Thyroid gland (tissue), 4 donors: Measurements from ENCODE around the gene COL3A1. TPM values are rescaled to one million over a fixed set of nuclear protein-coding genes. Genes with fewer than 3 reads are reported as not detected.

Experiments used
- DNase-seq, 2 donors: peaks; one replicate each; pipeline ENCODE4 v3.0.0-alpha.2; 2019
- H3K27ac ChIP-seq, 3 donors: fragments of 200-600 bp; sonication (generic); 1 replicate in 2 of 3; 2 replicates in 1 of 3; pipeline ENCODE4 v1.5.1; 2016 to 2019; ENCODE audit warnings: mild to moderate bottlenecking in 1 of 3, moderate library complexity in 1 of 3
- H3K27me3 ChIP-seq: fragments of 200-600 bp; sonication (generic); one replicate; pipeline ENCODE4 v1.5.1; 2019
- H3K36me3 ChIP-seq, 2 donors: fragments of 200-600 bp; sonication (generic); one replicate each; pipeline ENCODE4 v1.5.1; 2016 to 2019
- H3K4me1 ChIP-seq, 2 donors: fragments of 200-600 bp; sonication (generic); one replicate each; pipeline ENCODE4 v1.5.1; 2017 to 2019
- H3K4me3 ChIP-seq, 3 donors: fragments of 200-600 bp; sonication (generic); replicated peaks in 1 of 3; 1 replicate in 2 of 3; 2 replicates in 1 of 3; pipeline ENCODE4 v1.5.1; 2016; ENCODE audit warnings: mild to moderate bottlenecking in 1 of 3
- H3K9me3 ChIP-seq: fragments of 200-600 bp; sonication (generic); one replicate; pipeline ENCODE4 v1.5.1; 2017
- POLR2A ChIP-seq, 2 donors: fragments of 450-650 bp; IDR thresholded peaks; one replicate each; pipeline ENCODE4 v1.6.1; 2017; ENCODE audit warnings: antibody characterized with exemption in 2 of 2, mild to moderate bottlenecking in 2 of 2, moderate library complexity in 1 of 2
- WGBS, 2 donors: methylation state at CpG; one replicate each; pipeline ENCODE4 v1.1.5; 2017; 5-methylcytosine and 5-hydroxymethylcytosine counted together
- intact Hi-C: fragments of 100-400 bp; cut with DNase I; formaldehyde crosslinking; loops from one replicate; pipeline ENCODE4 v1.15.1; 2023
- total RNA-seq, 4 donors: library from RNA; depleted of rRNA; stranded (reverse); fragments of >200 nt; gene quantifications; one replicate each; pipeline ENCODE4 v1.2.3, GENCODE V29; 2016
- TF ChIP-seq, protein P1 (sequence below), 6 experiments: fragments of 200-600 bp in 3 of 6; fragments of 450-650 bp in 3 of 6; sonication (generic) in 3 of 6; IDR thresholded peaks; one replicate each; pipeline ENCODE4 v1.5.1; 2016 to 2019; ENCODE audit warnings: antibody characterized with exemption in 6 of 6, mild to moderate bottlenecking in 2 of 6, inconsistent platforms in 1 of 6, moderate library complexity in 1 of 6

COL3A1 gene
- total RNA-seq, 4 donors from 2014 or later: 36.4 to 151 (median 62.3) TPM

DNA sequence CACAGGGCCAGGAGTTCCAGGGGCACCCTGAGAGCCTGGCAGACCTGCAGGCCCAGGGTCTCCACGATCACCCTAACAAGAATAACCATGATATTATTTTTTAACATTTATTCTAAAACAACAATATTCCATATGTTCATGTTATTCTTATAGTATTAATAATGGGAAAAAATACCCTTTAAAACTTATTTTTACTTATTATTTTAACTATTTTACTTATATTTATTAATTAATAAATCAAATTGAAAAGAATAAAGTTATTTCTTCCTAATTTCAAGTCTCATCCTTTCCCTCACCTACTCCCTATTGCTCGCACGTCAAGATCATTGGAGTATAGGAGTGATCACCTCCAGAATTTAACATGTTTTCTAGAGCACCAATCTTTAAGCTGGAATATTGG lies 71.7 kb downstream of the COL3A1 start:
- Histone ChIP-seq H3K9me3 (no peaks in the 10 kb centered on the region), H3K4me1 (no peaks in the 10 kb centered on the region), H3K36me3 (no peaks in the 10 kb centered on the region), H3K27ac (no peak overlapping the region), H3K4me3 (no peak overlapping the region), H3K27me3 (no peaks in the 10 kb centered on the region)
- no peak for DNase-seq
- no peak for TF ChIP-seq POLR2A (IDR thresholded peaks at IDR 0.05)
- TF ChIP-seq, protein P1, sequence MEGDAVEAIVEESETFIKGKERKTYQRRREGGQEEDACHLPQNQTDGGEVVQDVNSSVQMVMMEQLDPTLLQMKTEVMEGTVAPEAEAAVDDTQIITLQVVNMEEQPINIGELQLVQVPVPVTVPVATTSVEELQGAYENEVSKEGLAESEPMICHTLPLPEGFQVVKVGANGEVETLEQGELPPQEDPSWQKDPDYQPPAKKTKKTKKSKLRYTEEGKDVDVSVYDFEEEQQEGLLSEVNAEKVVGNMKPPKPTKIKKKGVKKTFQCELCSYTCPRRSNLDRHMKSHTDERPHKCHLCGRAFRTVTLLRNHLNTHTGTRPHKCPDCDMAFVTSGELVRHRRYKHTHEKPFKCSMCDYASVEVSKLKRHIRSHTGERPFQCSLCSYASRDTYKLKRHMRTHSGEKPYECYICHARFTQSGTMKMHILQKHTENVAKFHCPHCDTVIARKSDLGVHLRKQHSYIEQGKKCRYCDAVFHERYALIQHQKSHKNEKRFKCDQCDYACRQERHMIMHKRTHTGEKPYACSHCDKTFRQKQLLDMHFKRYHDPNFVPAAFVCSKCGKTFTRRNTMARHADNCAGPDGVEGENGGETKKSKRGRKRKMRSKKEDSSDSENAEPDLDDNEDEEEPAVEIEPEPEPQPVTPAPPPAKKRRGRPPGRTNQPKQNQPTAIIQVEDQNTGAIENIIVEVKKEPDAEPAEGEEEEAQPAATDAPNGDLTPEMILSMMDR (IDR thresholded peaks at IDR 0.05): no peak
- 93 to 95% methylated on average over 3 of the region's 3 CpGs for WGBS, 2 donors
- intact Hi-C loops: no loop called here

DNA sequence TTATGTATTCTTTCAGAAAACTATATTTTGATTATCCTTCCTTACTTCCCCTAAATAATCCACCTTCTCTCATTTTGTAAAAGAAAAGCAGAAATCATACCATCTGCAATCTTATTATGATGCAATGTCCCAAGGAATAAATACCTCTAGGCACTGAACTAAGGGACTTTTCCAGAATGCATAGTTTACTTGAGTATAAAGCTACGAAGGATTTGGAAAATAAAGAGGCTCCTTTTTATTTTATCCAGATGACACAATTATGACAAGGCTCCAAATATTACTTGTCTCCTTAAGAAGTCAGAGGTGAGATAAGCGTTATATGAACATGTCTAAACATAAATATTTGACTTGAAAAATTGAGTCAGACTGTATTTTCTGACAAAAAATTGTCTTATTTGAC lies 72.1 kb downstream of the COL3A1 start:
- no peak for DNase-seq
- whole genome bisulfite sequencing, 2 donors: 90 to 91% methylated on average over 2 of the region's 2 CpGs
- TF ChIP-seq, protein P1 (IDR thresholded peaks at IDR 0.05): no peak
- TF ChIP-seq POLR2A (IDR thresholded peaks at IDR 0.05): no peak
- no peak overlapping the region for H3K4me3 ChIP-seq
- no peak overlapping the region for H3K27ac ChIP-seq
- no peaks in the 10 kb centered on the region for H3K27me3 ChIP-seq
- intact Hi-C loops: no loop called here
- H3K36me3 ChIP-seq: peaks cover 0 to 2% of the 10 kb centered on the region in 2 donors
- no peaks in the 10 kb centered on the region for H3K4me1 ChIP-seq
- H3K9me3 ChIP-seq: no peaks in the 10 kb centered on the region

DNA sequence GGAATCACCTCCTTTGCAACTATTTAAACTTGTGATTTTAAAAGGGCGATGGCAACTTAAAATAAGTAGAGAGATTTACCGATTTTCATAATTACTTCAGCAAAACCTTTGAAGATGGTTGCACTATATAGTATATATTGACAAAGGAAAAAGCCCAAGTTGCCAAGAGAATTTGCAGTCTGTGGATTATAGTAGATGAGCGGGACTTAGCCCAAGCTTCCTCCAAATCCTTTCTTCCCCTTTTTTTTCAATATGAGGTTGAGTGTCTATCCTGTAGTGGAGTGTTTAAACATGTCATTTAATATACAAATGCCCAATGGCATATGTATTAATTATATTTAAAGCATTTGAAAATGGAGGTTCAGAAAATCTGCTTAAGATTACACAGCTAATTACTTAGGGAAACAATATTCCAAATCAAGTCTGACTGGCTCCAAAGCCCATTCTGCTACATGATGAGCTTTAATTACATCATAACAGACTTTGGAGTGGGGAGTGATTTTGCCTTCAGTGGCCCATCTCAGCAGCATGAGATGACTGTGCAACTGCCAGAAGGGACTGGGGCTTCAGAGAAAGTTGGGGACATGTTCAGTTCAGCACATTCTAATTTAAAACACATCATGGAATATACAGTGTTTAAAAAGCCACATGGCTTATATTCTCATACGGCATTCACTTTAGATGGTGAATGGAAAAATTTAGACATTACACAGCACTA lies 73.2 kb downstream of the COL3A1 start:
- no peak for DNase-seq
- no peak overlapping the region for H3K27ac ChIP-seq
- no peaks in the 10 kb centered on the region for H3K4me1 ChIP-seq
- no peak overlapping the region for H3K4me3 ChIP-seq
- 94 to 96% methylated on average over 4 of the region's 4 CpGs for WGBS, 2 donors
- no peak for TF ChIP-seq POLR2A (IDR thresholded peaks at IDR 0.05)
- TF ChIP-seq, protein P1 (IDR thresholded peaks at IDR 0.05): no peak
- H3K27me3 ChIP-seq: no peaks in the 10 kb centered on the region
- intact Hi-C loops: no loop called here
- no peaks in the 10 kb centered on the region for H3K9me3 ChIP-seq
- peaks cover 0 to 2% of the 10 kb centered on the region in 2 donors for H3K36me3 ChIP-seq

DNA sequence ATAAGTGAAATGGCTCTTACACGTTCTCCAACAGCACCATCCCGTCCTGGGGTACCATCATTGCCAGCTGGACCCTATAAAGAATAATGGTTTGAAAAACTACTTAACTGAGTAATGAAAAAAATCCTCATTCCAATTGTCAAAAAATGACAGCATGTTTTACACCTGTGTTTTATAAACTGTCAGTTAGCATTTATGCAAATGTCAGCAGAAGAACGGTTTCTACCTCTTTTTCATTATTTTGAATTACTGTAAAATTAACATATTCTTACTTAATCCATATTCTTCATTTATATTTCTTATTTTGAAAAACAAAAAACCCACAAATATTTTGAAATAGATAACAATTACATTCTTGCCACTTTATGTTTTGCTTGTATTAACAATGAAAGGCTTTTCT lies 74.0 kb downstream of the COL3A1 start:
- intact Hi-C loops: no loop called here
- H3K36me3 ChIP-seq: peaks cover 0 to 2% of the 10 kb centered on the region in 2 donors

DNA sequence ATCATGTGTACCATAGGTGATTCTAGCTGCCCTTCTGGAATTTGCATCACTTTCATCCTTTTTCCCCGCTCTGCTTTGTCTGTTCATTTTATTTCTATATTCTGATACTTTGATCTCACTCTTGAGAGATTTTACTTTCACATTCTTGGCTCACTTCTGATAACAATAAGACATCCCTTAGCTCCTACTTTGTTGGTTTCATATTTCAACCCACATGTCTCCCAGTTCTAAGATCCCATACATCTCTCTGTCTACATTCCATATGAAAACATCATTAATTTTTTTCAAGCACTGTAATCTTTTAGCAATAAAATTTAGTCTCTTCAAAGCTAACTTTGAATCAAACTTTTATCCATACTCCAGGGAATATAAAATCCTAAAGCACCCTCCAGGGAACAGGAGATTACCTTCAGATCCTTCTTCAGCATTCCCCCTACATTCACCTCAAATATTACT lies 75.6 kb downstream of the COL3A1 start:
- intact Hi-C loops: no loop called here
- no peak overlapping the region for H3K4me3 ChIP-seq
- H3K4me1 ChIP-seq: no peaks in the 10 kb centered on the region
- no peak for DNase-seq
- 94 to 97% methylated on average over 1 of the region's 1 CpG for WGBS, 2 donors
- no peaks in the 10 kb centered on the region for H3K9me3 ChIP-seq
- TF ChIP-seq POLR2A (IDR thresholded peaks at IDR 0.05): no peak
- TF ChIP-seq, protein P1 (IDR thresholded peaks at IDR 0.05): no peak
- no peaks in the 10 kb centered on the region for H3K27me3 ChIP-seq
- H3K27ac ChIP-seq: no peak overlapping the region
- peaks cover 0 to 2% of the 10 kb centered on the region in 2 donors for H3K36me3 ChIP-seq

More for the DNA sequence above, 74.0 kb downstream of the COL3A1 start:
- Histone ChIP-seq H3K27me3 (no peaks in the 10 kb centered on the region), H3K4me1 (no peaks in the 10 kb centered on the region), H3K27ac (no peak overlapping the region), H3K9me3 (no peaks in the 10 kb centered on the region), H3K4me3 (no peak overlapping the region)
- DNase-seq: no peak
- TF ChIP-seq POLR2A (IDR thresholded peaks at IDR 0.05): no peak
- TF ChIP-seq, protein P1 (IDR thresholded peaks at IDR 0.05): no peak
- WGBS, 2 donors: 89 to 91% methylated on average over 3 of the region's 3 CpGs
